ENCODE results near the gene ZDHHC14.
"Not testable (repeated sequence)": the region's sequence is repeated elsewhere in the genome, so short reads cannot be mapped to it uniquely, and the experiment has no call there.

The ZDHHC14 gene

DNA sequence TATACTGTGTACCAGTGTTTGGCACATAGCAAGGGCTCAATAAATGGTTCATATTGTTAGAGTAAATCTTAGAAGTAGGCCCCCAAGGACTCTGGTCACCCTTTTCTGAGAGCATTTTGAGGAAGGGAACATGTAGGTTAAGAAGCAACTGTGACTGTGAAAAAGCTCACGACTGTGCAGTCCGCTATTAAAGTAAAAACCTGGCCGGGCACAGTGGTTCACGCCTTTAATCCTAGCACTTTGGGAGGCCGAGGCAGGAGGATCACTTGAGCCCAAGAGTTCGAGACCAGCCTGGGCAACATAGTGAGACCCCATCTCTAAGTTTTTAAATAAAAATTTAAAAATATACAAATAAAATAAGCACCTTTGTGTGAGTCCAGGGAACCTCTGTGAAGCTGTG lies 5.0 kb downstream of the ZDHHC14 start:
- DNase-seq (no peak), ATAC-seq (replicated peaks) (no peak)
- no peak overlapping the region for H3K4me3 Mint-ChIP-seq
- peaks cover 22 to 41% of the 10 kb centered on the region in 2 donors for H3K4me1 Mint-ChIP-seq
- peaks cover 5 to 9% of the 10 kb centered on the region in 2 donors for H3K9me3 Mint-ChIP-seq
- no peak overlapping the region for H3K27ac Mint-ChIP-seq
- H3K36me3 Mint-ChIP-seq = peaks cover 49 to 56% of the 10 kb centered on the region in 2 donors
- peaks cover 4 to 5% of the 10 kb centered on the region in 2 donors for H3K27me3 Mint-ChIP-seq

DNA sequence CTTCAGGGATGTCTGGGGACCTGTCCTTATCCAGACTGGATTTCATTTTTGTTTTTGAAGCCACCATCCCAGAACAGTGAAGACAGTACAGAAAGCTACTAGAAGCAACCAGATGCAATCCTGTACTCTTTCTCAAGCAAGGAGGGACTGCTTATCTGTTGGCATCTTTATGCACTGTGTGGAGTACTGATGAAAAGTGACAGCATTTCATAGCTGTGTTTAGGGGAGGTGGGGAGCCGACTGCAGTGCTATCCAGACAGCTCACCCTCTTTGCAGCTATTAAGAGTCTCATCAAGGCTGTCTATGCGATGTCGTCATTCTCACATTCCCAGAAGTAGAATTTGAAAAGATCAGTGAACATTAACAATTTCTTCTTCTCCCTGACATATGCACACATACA lies 5.5 kb downstream of the ZDHHC14 start:
- H3K4me3 Mint-ChIP-seq = no peak overlapping the region
- ATAC-seq (replicated peaks) (no peak), DNase-seq (no peak)
- peaks cover 4 to 5% of the 10 kb centered on the region in 2 donors for H3K27me3 Mint-ChIP-seq
- H3K4me1 Mint-ChIP-seq = peaks cover 22 to 44% of the 10 kb centered on the region in 2 donors
- H3K9me3 Mint-ChIP-seq = peaks cover 6 to 9% of the 10 kb centered on the region in 2 donors
- H3K27ac Mint-ChIP-seq = no peak overlapping the region
- H3K36me3 Mint-ChIP-seq = peaks cover 52 to 59% of the 10 kb centered on the region in 2 donors

DNA sequence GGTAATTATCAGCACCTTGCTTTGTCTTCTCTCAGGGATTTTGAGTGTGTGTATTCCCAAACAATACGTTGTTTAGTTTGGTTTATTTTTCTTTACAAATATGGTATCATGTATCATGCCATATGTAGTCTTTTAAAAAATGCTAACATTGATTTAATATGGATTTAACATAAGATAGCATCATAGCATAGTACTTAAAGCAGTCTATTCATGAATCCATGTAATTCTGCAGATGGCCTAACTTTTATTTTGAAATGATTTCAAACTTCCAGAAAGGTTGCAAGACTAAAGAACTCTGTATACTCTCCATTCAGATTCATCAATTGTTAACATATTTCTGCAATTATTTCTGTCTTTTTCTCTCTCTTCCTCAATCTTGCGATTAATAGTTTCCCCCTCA lies 7.9 kb downstream of the ZDHHC14 start:
- ATAC-seq (replicated peaks) (no peak), DNase-seq (no peak)
- Mint-ChIP-seq H3K27ac (no peak overlapping the region), H3K4me3 (no peak overlapping the region), H3K9me3 (peaks cover 7 to 9% of the 10 kb centered on the region in 2 donors), H3K36me3 (peaks cover 54 to 66% of the 10 kb centered on the region in 2 donors), H3K27me3 (no peaks in the 10 kb centered on the region), H3K4me1 (peaks cover 26 to 44% of the 10 kb centered on the region in 2 donors)

DNA sequence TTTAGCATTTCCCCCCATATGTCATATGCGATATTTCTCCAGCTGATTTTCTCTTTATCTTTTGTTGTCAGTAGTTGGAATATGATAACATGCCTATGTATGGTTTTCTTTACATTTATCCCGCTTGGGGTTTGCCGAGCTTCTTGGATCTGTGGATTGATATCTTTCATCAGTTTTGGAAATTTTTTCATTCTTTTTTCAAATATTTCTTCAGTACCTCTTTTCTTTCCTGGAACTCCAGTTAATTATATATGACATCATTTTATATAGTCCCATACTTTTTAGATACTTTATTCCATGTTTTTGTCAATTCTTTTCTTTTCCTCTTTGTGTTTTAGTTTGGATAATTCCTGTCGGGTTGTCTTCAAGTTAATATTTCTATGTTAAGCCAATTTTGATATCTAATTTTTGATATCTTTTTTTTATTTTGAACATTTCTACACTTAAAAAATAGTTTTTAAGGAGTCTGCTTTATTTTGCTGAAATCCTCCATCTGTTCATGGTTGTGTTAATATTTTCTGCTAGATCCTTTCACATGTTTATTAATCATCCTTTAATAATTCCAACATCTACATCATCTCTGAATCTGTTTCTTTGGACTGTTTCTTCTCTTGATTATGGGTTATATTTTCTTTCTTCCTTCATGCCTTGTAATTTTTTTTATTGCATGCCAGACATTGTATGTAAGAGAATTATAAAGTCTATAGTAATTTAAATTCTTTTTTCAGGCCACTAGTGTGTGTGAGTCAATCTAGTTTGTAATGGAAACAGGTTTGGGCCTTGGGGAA lies 9.5 kb downstream of the ZDHHC14 start:
- DNase-seq = no peak
- Mint-ChIP-seq H3K9me3 (peaks cover 7 to 9% of the 10 kb centered on the region in 2 donors), H3K27me3 (no peaks in the 10 kb centered on the region), H3K4me1 (peaks cover 26 to 38% of the 10 kb centered on the region in 2 donors), H3K27ac (no peak overlapping the region), H3K36me3 (peaks cover 52 to 64% of the 10 kb centered on the region in 2 donors), H3K4me3 (no peak overlapping the region)
- no peak for ATAC-seq (replicated peaks)

DNA sequence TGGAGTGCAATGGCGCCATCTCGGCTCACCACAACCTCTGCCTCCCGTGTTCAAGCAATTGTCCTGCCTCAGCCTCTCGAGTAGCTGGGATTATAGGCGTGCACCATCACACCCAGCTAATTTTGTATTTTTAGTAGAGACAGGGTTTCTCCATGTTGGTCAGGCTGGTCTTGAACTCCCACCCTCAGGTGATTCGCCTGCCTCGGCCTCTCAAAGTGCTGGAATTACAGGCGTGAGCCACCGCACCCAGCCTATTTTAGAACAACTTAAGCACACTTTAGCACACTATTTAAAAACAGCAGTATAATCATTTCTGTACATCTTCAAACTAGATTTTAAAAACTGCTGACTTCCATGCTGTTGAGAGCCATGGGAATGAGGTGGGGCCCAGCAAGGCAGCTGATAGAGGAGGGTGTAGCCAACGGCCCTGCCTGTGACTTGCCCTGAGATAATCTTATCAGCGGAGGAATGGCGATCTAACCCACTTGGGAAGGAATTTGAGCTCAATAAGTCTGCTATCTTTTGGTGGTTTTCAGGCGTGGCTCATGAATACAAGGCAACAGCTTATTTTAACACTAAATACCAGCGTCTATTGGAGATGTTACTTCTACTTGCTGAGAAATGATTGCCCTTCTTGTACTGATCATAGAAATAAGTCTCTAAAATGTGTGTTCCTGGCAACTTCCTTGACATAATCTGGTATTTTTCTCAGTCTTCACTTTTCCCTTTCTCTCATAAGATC lies 12.1 kb downstream of the ZDHHC14 start:
- Mint-ChIP-seq H3K36me3 (peaks cover 43 to 63% of the 10 kb centered on the region in 2 donors), H3K27me3 (no peaks in the 10 kb centered on the region), H3K27ac (no peak overlapping the region), H3K9me3 (peaks cover 7 to 9% of the 10 kb centered on the region in 2 donors), H3K4me3 (peak overlapping the region; percentile 10 to 11), H3K4me1 (peaks cover 22 to 40% of the 10 kb centered on the region in 2 donors)
- no peak for DNase-seq
- ATAC-seq (replicated peaks) = no peak

DNA sequence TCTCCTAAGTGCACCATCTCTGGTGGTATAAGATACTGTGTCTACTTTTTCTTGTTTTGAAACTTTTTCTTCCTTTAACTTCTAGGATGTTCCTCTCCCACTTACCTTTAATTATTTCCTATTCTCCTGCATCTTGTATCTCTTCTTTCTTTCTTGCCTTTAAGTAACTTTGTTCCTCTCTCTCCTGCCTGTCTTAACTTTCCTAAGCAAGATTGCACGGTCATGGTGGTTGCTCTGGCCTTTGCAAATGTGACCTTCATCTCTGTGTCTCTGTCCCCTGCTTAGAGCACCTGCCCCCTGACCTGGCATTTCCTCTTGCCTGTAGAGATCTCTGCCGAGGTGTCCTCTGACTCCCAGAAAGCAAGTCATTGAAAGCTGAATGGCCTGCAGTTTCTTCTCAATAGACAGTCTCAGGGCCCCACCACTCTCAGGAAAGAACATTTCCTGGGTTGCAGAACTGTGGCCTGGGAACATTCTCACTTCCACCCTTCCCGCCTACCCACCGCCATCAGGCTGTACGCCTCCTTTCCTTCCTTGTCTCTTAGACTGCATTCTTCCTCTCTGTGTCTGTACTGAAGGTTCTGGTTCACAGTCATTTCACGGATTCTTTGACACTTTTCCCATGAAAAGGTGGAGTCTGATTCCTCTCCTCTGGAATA lies 12.8 kb downstream of the ZDHHC14 start:
- Mint-ChIP-seq H3K4me1 (peaks cover 24 to 34% of the 10 kb centered on the region in 2 donors), H3K36me3 (peaks cover 36 to 62% of the 10 kb centered on the region in 2 donors), H3K9me3 (peaks cover 7 to 9% of the 10 kb centered on the region in 2 donors), H3K27me3 (no peaks in the 10 kb centered on the region), H3K4me3 (peak overlapping the region; percentile 30 to 36), H3K27ac (peak overlapping the region; percentile 0)
- no peak for DNase-seq
- ATAC-seq (replicated peaks) = peak; percentile 91 to 95

DNA sequence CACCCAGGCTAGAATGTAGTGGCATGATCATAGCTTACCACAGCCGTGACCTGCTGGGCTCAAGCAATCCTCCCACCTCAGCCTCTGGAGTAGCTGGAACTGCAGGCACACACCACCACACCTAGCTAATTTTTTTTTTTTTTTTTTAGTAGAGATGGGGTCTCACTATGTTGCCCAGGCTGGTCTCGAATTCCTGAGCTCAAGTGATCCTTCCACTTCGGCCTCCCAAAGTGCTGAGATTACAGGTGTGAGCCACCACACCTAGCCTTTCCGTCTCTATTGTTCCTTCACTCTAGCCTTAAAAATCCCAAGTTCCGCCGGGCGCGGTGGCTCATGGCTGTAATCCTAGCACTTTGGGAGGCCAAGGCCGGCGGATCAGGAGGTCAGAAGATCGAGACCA lies 14.2 kb downstream of the ZDHHC14 start:
- H3K27me3 Mint-ChIP-seq; H3K4me3 Mint-ChIP-seq; DNase-seq; H3K9me3 Mint-ChIP-seq; H3K27ac Mint-ChIP-seq; ATAC-seq (replicated peaks): not testable (repeated sequence)
- Mint-ChIP-seq H3K4me1 (peaks cover 24 to 34% of the 10 kb centered on the region in 2 donors), H3K36me3 (peaks cover 35 to 64% of the 10 kb centered on the region in 2 donors)

DNA sequence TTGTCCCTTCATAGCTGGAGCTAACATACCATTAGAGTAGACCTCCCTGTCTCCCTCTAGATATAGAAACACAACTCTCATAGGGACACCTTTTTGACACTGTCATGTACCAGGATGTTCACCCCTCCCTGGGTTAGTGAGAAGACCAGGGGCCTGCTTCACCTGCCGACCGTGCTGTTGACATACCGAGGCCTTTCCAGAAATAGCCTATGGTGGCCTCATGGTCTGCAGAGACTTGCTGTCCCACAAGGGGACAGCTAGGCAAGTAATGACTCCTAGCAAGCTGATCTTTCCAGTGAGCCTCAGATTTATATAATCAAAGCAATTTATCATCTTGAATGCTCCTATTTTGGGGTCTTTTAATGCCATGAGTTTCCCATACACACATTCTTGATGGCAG lies 15.0 kb downstream of the ZDHHC14 start:
- ATAC-seq (replicated peaks) (no peak), DNase-seq (no peak)
- H3K27me3 Mint-ChIP-seq = no peaks in the 10 kb centered on the region
- H3K27ac Mint-ChIP-seq = peak overlapping the region; percentile 59
- peaks cover 39 to 63% of the 10 kb centered on the region in 2 donors for H3K36me3 Mint-ChIP-seq
- H3K9me3 Mint-ChIP-seq = peaks cover 0 to 3% of the 10 kb centered on the region in 2 donors
- peaks cover 28 to 40% of the 10 kb centered on the region in 2 donors for H3K4me1 Mint-ChIP-seq
- H3K4me3 Mint-ChIP-seq = no peak overlapping the region

DNA sequence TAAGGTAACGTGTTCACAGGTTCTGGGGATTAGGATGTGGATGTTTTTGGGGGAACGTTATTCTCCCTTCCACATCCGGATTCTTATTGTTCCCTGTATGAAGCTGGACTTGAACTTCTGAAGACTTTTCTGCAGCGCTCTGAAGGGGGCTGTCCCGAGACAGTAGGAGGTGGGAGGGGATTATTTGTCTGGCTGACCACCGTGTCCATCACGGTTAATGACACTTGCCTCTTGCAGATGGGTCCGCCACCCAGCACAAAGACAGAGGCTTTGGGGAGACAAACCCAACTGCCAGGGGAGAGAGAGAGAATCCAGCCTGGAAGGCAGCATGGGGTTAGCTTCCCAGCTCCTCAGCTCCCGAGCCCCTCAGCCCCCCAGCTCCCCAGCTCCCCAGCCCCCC lies 16.7 kb downstream of the ZDHHC14 start:
- H3K27ac Mint-ChIP-seq = no peak overlapping the region

DNA sequence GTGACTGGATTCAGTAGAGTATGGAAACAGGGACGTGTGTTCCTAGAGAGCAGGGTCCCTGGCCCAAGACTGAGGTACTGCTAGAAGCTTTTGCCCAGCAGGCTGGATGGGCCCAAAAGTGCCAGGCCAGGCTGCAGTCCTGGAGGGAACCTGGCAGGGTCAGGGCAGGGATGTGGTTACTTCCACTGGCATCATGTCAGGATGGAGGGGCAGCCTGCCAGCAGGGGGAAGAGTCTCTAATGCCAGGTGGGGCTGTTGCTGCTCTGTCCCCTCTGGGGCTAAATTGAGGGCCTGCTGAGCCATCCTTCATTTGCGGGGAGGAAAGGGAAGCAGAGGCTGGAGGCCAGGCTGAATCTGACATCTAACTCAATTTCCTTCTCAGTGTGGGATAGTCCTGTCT lies 17.2 kb downstream of the ZDHHC14 start:
- no peak overlapping the region for H3K27ac Mint-ChIP-seq
- no peaks in the 10 kb centered on the region for H3K27me3 Mint-ChIP-seq
- DNase-seq (no peak), ATAC-seq (replicated peaks) (no peak)
- no peaks in the 10 kb centered on the region for H3K9me3 Mint-ChIP-seq
- H3K36me3 Mint-ChIP-seq = peaks cover 31 to 58% of the 10 kb centered on the region in 2 donors
- H3K4me1 Mint-ChIP-seq = peaks cover 27 to 28% of the 10 kb centered on the region in 2 donors
- no peak overlapping the region for H3K4me3 Mint-ChIP-seq

More for the DNA sequence above, 16.7 kb downstream of the ZDHHC14 start:
- H3K27me3 Mint-ChIP-seq = no peaks in the 10 kb centered on the region
- no peak overlapping the region for H3K4me3 Mint-ChIP-seq
- H3K4me1 Mint-ChIP-seq = peaks cover 30 to 32% of the 10 kb centered on the region in 2 donors
- H3K36me3 Mint-ChIP-seq = peaks cover 34 to 58% of the 10 kb centered on the region in 2 donors
- ATAC-seq (replicated peaks) = no peak
- no peaks in the 10 kb centered on the region for H3K9me3 Mint-ChIP-seq
- DNase-seq = no peak

DNA sequence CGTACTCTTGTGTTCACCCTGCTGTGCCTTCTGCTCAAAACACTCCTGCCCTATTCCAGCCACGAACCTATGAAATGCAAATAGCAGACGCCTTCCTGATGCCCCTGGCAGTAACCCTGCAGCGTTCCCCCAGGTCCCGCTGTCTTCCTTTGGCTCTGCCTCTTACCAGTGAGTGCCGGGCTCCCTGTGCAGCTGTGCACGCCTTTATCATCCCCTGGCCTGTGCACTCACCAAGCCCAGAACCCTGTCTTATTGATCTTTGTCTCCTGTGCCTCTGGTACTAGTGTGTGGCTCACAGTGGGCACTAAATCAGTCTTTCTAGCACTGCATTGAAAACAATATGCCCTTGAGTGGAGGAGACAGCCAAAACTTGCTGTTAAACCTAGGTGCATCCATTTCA lies 19.7 kb downstream of the ZDHHC14 start:
- peaks cover 19 to 44% of the 10 kb centered on the region in 2 donors for H3K36me3 Mint-ChIP-seq
- no peak overlapping the region for H3K27ac Mint-ChIP-seq

DNA sequence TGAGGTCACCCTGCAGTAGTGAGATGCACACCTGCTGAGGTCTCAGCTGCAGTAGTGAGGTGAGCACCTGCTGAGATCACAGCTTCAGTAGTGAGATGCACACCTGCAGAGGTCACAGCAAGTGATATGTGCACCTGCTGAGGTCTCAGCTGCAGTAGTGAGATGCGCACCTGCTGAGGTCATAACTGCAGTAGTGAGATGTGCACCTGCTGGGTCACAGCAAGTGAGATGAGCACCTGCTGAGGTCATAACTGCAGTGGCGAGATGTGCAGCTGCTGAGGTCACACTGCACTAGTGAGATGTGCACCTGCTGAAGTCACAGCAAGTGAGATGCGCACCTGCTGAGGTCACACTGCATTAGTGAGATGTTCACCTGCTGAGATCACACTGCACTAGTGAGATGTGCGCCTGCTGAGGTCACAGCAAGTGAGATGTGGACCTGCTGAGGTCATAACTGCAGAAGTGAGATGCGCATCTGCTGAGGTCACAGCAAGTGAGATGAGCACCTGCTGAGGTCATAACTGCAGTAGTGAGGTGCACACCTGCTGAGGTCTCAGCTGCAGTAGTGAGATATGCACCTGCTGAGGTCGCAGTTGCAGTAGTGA lies 20.8 kb downstream of the ZDHHC14 start:
- H3K27ac Mint-ChIP-seq = no peak overlapping the region
- H3K36me3 Mint-ChIP-seq = peaks cover 20 to 41% of the 10 kb centered on the region in 2 donors
- ATAC-seq (replicated peaks) (no peak), DNase-seq (no peak)
- H3K4me3 Mint-ChIP-seq = no peak overlapping the region
- no peaks in the 10 kb centered on the region for H3K9me3 Mint-ChIP-seq
- H3K27me3 Mint-ChIP-seq = no peaks in the 10 kb centered on the region
- peaks cover 20 to 30% of the 10 kb centered on the region in 2 donors for H3K4me1 Mint-ChIP-seq

More for the DNA sequence above, 19.7 kb downstream of the ZDHHC14 start:
- Mint-ChIP-seq H3K27me3 (no peaks in the 10 kb centered on the region), H3K4me3 (no peak overlapping the region), H3K9me3 (no peaks in the 10 kb centered on the region), H3K4me1 (peaks cover 16 to 20% of the 10 kb centered on the region in 2 donors)
- DNase-seq (no peak), ATAC-seq (replicated peaks) (no peak)

DNA sequence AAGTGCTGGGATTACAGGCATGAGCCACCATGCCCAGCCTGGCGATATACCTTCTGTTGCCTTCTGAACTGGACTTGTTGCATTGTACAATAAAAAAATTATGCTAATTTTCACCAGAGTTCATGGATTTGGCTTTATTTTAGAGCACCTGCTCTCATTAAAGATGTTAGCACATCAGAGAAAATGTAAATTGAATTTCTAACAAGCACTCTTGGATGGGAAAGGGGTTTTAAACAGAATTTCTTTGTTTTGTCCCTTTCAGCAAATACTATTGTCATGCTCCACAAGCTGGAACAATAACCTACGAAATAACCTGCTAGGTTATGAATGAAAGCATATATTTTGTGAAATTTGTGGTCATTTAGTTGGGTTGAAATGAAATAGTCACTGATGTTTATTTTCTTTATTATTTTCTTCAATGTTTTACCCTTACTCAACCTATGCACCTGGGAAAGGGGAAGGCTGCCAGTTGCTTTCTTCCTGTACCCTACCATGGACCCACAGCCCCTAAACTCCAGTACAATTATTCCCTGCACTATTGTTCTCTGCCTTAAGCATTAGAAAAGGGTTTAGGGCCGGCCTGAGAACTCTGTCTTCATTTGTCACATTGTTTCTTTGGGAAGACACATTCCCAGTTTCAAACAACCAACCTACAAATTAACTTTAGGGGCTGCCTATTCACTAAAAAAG lies 22.2 kb downstream of the ZDHHC14 start:
- H3K9me3 Mint-ChIP-seq = no peaks in the 10 kb centered on the region
- no peak for ATAC-seq (replicated peaks)
- no peaks in the 10 kb centered on the region for H3K27me3 Mint-ChIP-seq
- peaks cover 24% of the 10 kb centered on the region in 2 donors for H3K4me1 Mint-ChIP-seq
- peaks cover 19 to 33% of the 10 kb centered on the region in 2 donors for H3K36me3 Mint-ChIP-seq
- no peak for DNase-seq
- H3K4me3 Mint-ChIP-seq = no peak overlapping the region
- H3K27ac Mint-ChIP-seq = no peak overlapping the region

Data from stimulated activated naive B cell treated with anti-CD40 and anti-IgM and Interleukin-4, amounts not matched to agents 10 μg/mL and 1 μg/mL and 100 μg/mL, for 72 hours (primary cell).